K562 (cell line): ENCODE data around the gene SCRG1. TPM values are rescaled to one million over a fixed set of nuclear protein-coding genes. Genes with fewer than 3 reads are reported as not detected.

Experiments used
- ATAC-seq: fragments of 200-7000 bp; cut with Tn5 transposase; 3 replicates; pipeline ENCODE4 v1.9.1; 2020; ENCODE audit warnings: moderate library complexity
- BruUV-seq: library from RNA; stranded (reverse); fragments of 400-500 nt; replicated peaks from 2 replicates; lab custom pipeline; 2021; lab: Mats Ljungman, UMichigan
- CTCF ChIA-PET: fragments of 300-600 bp; formaldehyde crosslinking; extraction: SDS; loops from one replicate; lab custom pipeline; 2021; ENCODE audit warnings: low intra/inter-chr PET ratio; lab: Yijun Ruan, JAX
- POLR2A ChIA-PET: fragments of 300-600, 350-650 bp; sonication (Branson Sonifier 250); formaldehyde crosslinking; extraction: SDS; loops from one replicate; lab custom pipeline; 2021; ENCODE audit warnings: antibody characterized with exemption, inconsistent platforms; lab: Yijun Ruan, JAX
- DNase-seq, 4 experiments: peaks; one replicate each; pipeline versions ENCODE4 v3.0.0 to v3.0.0-alpha.2; 2011 to 2018; ENCODE audit warnings: low spot score in 3 of 4, mixed read lengths in 3 of 4; ENCODE audit errors: extremely low read depth in 1 of 4
- FAIRE-seq: peaks from 2 replicates; lab custom pipeline; 2011; peaks lifted over from hg19 to GRCh38; lab: Jason Lieb, UNC
- H2AFZ ChIP-seq: 2 replicates; pipeline ENCODE4 v1.6.0; 2011; ENCODE audit warnings: low read depth, low read length, control low read depth, inconsistent platforms
- H3K27ac ChIP-seq: fragments of 200-600 bp; 3 replicates; pipeline ENCODE4 v1.8.0; 2011; ENCODE audit warnings: low read depth, mild to moderate bottlenecking, control low read depth, inconsistent platforms, low read length, moderate library complexity, mixed read lengths; ENCODE audit errors: extremely low read depth
- H3K27me3 ChIP-seq, 2 experiments: fragments of 300-600 bp in 1 of 2; 2 replicates in 1 of 2; 3 replicates in 1 of 2; pipeline versions ENCODE4 v1.6.0 to v1.8.0; 2011; ENCODE audit warnings: inconsistent platforms in 2 of 2, low read length in 2 of 2, mild to moderate bottlenecking in 1 of 2, mixed read lengths in 1 of 2, moderate library complexity in 1 of 2; ENCODE audit not compliant: control insufficient read depth in 2 of 2, insufficient read depth in 2 of 2
- H3K36me3 ChIP-seq: fragments of 300-600 bp; 3 replicates; pipeline ENCODE4 v1.8.0; 2011; ENCODE audit warnings: mild to moderate bottlenecking, low read length, inconsistent platforms; ENCODE audit not compliant: control insufficient read depth, insufficient read depth
- H3K4me1 ChIP-seq, 2 experiments: fragments of 200-600 bp in 1 of 2; replicated peaks in 1 of 2; 2 replicates in 1 of 2; 3 replicates in 1 of 2; pipeline versions ENCODE4 v1.5.1 to v1.8.0; 2011; ENCODE audit warnings: inconsistent platforms in 2 of 2, low read length in 2 of 2, mild to moderate bottlenecking in 1 of 2, mixed read lengths in 1 of 2, moderate library complexity in 1 of 2; ENCODE audit not compliant: control insufficient read depth in 2 of 2, insufficient read depth in 2 of 2
- H3K4me2 ChIP-seq: 2 replicates; pipeline ENCODE4 v1.6.1; 2011; ENCODE audit warnings: low read length, control low read depth, inconsistent platforms, mixed read lengths; ENCODE audit not compliant: insufficient read depth
- H3K4me3 ChIP-seq: fragments of 200-600 bp; sonication (generic), shearing (Covaris generic); 2 replicates; pipeline ENCODE4 v1.5.1; 2016; ENCODE audit warnings: control low read depth, inconsistent platforms
- H3K79me2 ChIP-seq: fragments of 200-600 bp; 3 replicates; pipeline ENCODE4 v1.8.0; 2011; ENCODE audit warnings: low read length, inconsistent platforms; ENCODE audit not compliant: control insufficient read depth, insufficient read depth
- H3K9ac ChIP-seq, 2 experiments: 2 replicates each; pipeline versions ENCODE4 v1.6.0 to v1.6.1; 2011; ENCODE audit warnings: low read depth in 2 of 2, low read length in 2 of 2, control low read depth in 1 of 2, inconsistent platforms in 1 of 2, mild to moderate bottlenecking in 1 of 2, mixed read lengths in 1 of 2; ENCODE audit not compliant: insufficient read depth in 1 of 2
- H3K9me1 ChIP-seq: one replicate; pipeline ENCODE4 v1.6.0; 2011; ENCODE audit warnings: inconsistent platforms, mild to moderate bottlenecking, low read length, moderate library complexity; ENCODE audit not compliant: control insufficient read depth, insufficient read depth
- H3K9me3 ChIP-seq: replicated peaks from 2 replicates; pipeline ENCODE4 v1.5.1; 2011; ENCODE audit warnings: low read depth, low read length, inconsistent platforms; ENCODE audit not compliant: control insufficient read depth, insufficient read depth
- H4K20me1 ChIP-seq: replicated peaks from 2 replicates; pipeline ENCODE4 v1.6.1; 2011; ENCODE audit warnings: low read length, inconsistent platforms, mixed read lengths; ENCODE audit not compliant: control insufficient read depth, insufficient read depth
- BMI1 ChIP-seq: fragments of 150-350 bp; IDR thresholded peaks from 2 replicates; pipeline ENCODE4 v1.6.1; 2014; ENCODE audit warnings: low read length
- CBX8 ChIP-seq: fragments of 200-600 bp; sonication (generic); IDR thresholded peaks from 2 replicates; pipeline ENCODE4 v1.6.1; 2012; ENCODE audit warnings: borderline replicate concordance, mixed run types, low read depth, mild to moderate bottlenecking, moderate library complexity, mixed read lengths, low read length, control low read depth, inconsistent platforms; ENCODE audit not compliant: poor library complexity, severe bottlenecking; ENCODE audit errors: extremely low read depth
- CCAR2 ChIP-seq: fragments of 200-400 bp; formaldehyde crosslinking; IDR thresholded peaks from 2 replicates; pipeline ENCODE4 v1.6.1; 2017; ENCODE audit warnings: mild to moderate bottlenecking, low read depth, low read length
- NCOA2 ChIP-seq, 2 experiments: fragments of 450-650 bp; IDR thresholded peaks; 2 replicates each; pipeline ENCODE4 v1.6.1; 2018; ENCODE audit warnings: mild to moderate bottlenecking in 2 of 2, moderate library complexity in 1 of 2; ENCODE audit not compliant: partially characterized antibody in 2 of 2
- SAFB ChIP-seq: fragments of 200-400 bp; formaldehyde crosslinking; IDR thresholded peaks from 2 replicates; pipeline ENCODE4 v1.6.1; 2017; ENCODE audit warnings: low read depth, low read length, borderline replicate concordance
- ZNF24 ChIP-seq: fragments of 450-650 bp; IDR thresholded peaks from 2 replicates; pipeline ENCODE4 v1.6.1; 2016
- ZNF282 ChIP-seq: sonication (generic); formaldehyde crosslinking; IDR thresholded peaks from 2 replicates; pipeline ENCODE4 v1.8.1; 2023; ENCODE audit warnings: missing genetic modification reagents
- ZNF347 ChIP-seq: fragments of 450-650 bp; formaldehyde crosslinking; IDR thresholded peaks from 2 replicates; pipeline ENCODE4 v1.4.0; 2020; ENCODE audit warnings: low read depth, mild to moderate bottlenecking, moderate library complexity
- WGBS: fragments of 100-300 bp; shearing (Covaris generic); methylation state at CpG from one replicate; pipeline ENCODE4 v1.1.6; 2016; ENCODE audit warnings: low coverage, mixed read lengths; ENCODE audit not compliant: insufficient coverage; ENCODE audit errors: missing lambda C conversion rate; 5-methylcytosine and 5-hydroxymethylcytosine counted together
- in situ Hi-C: fragments of 300-500 bp; cut with MboI; formaldehyde crosslinking; loops from 4 replicates; pipeline ENCODE4 v1.15.0; 2018; ENCODE audit warnings: inconsistent platforms, mixed read lengths
- intact Hi-C: fragments of 100-400 bp; cut with micrococcal nuclease; formaldehyde crosslinking; loops from 2 replicates; pipeline ENCODE4 v1.14.2; 2022
- polyA plus RNA-seq, 8 experiments: library from polyadenylated mRNA; depleted of rRNA in 4 of 8; stranded (reverse) in 5 of 8; unstranded in 3 of 8; fragments of >200 nt; fragmentation: Nextera tagmentation in 2 of 8; fragmentation: Illumina TruSeq in 1 of 8; extraction: Ambion mirVana in 2 of 8; extraction: Trizol in 1 of 8; gene quantifications; 2 replicates each; pipeline versions ENCODE4 v1.2.1 to v1.2.3, GENCODE V29; 2011 to 2014; ENCODE audit warnings: inconsistent platforms in 1 of 8, missing spikeins in 1 of 8
- total RNA-seq, 7 experiments: library from RNA; depleted of rRNA in 6 of 7; stranded (reverse); fragments of >200 nt in 6 of 7; fragmentation: Illumina TruSeq in 2 of 7; extraction: Trizol in 2 of 7; gene quantifications; 2 replicates each; pipeline versions ENCODE4 v1.2.1 to v1.2.3, GENCODE V29; 2011 to 2021; ENCODE audit warnings: low replicate concordance in 1 of 7
- TF ChIP-seq, protein P1 (sequence below), 3 experiments: fragments of 200-800 bp in 1 of 3; fragments of 250-450 bp in 1 of 3; fragments of 450-650 bp in 1 of 3; sonication (Bioruptor Pico) in 1 of 3; sonication (Bioruptor generic) in 1 of 3; formaldehyde crosslinking in 1 of 3; IDR thresholded peaks; 2 replicates each; pipeline versions ENCODE4 v1.6.1 to v1.8.0; 2016 to 2022; ENCODE audit warnings: mild to moderate bottlenecking in 2 of 3, missing genetic modification characterization in 2 of 3, missing compliant biosample characterization in 1 of 3, moderate library complexity in 1 of 3
- TF ChIP-seq, protein P2 (sequence below): fragments of 250-450 bp; sonication (Bioruptor Pico); IDR thresholded peaks from 2 replicates; pipeline ENCODE4 v1.8.0; 2022; ENCODE audit warnings: inconsistent platforms

Gene SCRG1
- total and polyA plus RNA-seq, 9 of the 15 experiments (the other 6 are each of a cell fraction or from before 2014, with no cell fraction given), result 0.01 TPM; not detected in 7

DNA sequence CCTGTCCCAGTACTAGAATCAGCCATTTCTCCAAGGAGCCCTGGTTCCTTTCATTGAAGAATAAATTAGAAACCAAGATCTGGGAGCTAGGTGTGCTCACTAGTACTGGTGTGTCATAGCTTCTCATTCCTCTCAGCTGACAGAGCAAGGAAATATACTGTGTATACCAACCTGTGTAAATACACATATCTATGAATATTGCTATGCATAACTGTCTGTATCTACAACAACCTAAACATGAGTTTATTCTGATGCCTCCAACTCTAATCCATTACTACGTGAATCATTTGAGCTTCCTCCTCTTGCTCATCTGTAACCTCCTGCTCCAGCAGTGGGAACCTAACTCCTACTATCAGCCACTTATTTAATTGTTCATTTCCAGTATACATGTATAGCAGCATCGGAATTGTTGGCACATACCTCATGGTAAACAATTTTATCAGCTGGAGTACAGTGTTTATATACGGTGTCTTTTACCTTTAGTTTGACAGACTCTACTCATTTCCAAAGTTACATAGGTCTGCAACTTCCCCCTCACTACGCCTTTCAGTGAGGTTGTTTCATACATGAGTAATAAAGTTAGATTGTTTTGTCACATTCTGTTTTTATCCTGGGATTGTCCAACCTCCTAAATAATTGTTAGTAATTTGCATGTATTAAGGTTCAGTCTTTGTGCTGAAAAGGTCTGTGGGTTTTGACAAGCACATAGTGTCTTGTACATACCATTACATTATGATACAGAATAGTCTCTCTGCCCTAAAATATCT, 7.1 kb upstream of the SCRG1 start:
- Histone ChIP-seq H3K27me3 (peaks cover 0 to 2% of the 10 kb centered on the region in 2 experiments; a peak in 1 of 5 replicates), H2AFZ (peak overlapping the region; percentile 25; the same call in 1 of the 2 replicates), H3K9me1 (no peaks in the 10 kb centered on the region), H3K27ac (no peak overlapping the region), H3K36me3 (no peaks in the 10 kb centered on the region), H4K20me1 (no peaks in the 10 kb centered on the region), H3K79me2 (no peaks in the 10 kb centered on the region), H3K4me2 (no peak overlapping the region), H3K9ac (no peak overlapping the region), H3K4me1 (no peaks in the 10 kb centered on the region), H3K9me3 (no peaks in the 10 kb centered on the region), H3K4me3 (no peak overlapping the region)
- POLR2A ChIA-PET, result interaction anchor here (1.2 kb wide), 1 partner anchor 73 kb away, joined by 3 read pairs; no protein-coding TSS in a partner anchor
- intact Hi-C loops, result no loop called here
- no TSS peak for BruUV-seq
- DNase-seq (no peak), ATAC-seq (no peak), FAIRE-seq (no peak)
- in situ Hi-C loops, result no loop called here
- CTCF ChIA-PET, result no interaction called here
- WGBS, result 35% methylated on average over 4 of the region's 4 CpGs
- TF ChIP-seq ZNF24, result no peak
- no peak for TF ChIP-seq NCOA2 (IDR thresholded peaks at IDR 0.05; ENCODE audit: partially characterized antibody in 2 of 2)
- no peak for TF ChIP-seq CCAR2
- TF ChIP-seq ZNF282 (CRISPR knock-in tag), result no peak
- TF ChIP-seq, protein P1, sequence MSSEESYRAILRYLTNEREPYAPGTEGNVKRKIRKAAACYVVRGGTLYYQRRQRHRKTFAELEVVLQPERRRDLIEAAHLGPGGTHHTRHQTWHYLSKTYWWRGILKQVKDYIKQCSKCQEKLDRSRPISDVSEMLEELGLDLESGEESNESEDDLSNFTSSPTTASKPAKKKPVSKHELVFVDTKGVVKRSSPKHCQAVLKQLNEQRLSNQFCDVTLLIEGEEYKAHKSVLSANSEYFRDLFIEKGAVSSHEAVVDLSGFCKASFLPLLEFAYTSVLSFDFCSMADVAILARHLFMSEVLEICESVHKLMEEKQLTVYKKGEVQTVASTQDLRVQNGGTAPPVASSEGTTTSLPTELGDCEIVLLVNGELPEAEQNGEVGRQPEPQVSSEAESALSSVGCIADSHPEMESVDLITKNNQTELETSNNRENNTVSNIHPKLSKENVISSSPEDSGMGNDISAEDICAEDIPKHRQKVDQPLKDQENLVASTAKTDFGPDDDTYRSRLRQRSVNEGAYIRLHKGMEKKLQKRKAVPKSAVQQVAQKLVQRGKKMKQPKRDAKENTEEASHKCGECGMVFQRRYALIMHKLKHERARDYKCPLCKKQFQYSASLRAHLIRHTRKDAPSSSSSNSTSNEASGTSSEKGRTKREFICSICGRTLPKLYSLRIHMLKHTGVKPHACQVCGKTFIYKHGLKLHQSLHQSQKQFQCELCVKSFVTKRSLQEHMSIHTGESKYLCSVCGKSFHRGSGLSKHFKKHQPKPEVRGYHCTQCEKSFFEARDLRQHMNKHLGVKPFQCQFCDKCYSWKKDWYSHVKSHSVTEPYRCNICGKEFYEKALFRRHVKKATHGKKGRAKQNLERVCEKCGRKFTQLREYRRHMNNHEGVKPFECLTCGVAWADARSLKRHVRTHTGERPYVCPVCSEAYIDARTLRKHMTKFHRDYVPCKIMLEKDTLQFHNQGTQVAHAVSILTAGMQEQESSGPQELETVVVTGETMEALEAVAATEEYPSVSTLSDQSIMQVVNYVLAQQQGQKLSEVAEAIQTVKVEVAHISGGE (CRISPR knock-in tag; IDR thresholded peaks at IDR 0.05), result no peak
- TF ChIP-seq, protein P2, sequence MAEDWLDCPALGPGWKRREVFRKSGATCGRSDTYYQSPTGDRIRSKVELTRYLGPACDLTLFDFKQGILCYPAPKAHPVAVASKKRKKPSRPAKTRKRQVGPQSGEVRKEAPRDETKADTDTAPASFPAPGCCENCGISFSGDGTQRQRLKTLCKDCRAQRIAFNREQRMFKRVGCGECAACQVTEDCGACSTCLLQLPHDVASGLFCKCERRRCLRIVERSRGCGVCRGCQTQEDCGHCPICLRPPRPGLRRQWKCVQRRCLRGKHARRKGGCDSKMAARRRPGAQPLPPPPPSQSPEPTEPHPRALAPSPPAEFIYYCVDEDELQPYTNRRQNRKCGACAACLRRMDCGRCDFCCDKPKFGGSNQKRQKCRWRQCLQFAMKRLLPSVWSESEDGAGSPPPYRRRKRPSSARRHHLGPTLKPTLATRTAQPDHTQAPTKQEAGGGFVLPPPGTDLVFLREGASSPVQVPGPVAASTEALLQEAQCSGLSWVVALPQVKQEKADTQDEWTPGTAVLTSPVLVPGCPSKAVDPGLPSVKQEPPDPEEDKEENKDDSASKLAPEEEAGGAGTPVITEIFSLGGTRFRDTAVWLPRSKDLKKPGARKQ, result no peak
- no peak for TF ChIP-seq ZNF347 (CRISPR knock-in tag)
- no peak for TF ChIP-seq CBX8
- TF ChIP-seq BMI1, result no peak
- no peak for TF ChIP-seq SAFB
